Measurements from ENCODE around the gene MICALL2.

MICALL2 gene

DNA sequence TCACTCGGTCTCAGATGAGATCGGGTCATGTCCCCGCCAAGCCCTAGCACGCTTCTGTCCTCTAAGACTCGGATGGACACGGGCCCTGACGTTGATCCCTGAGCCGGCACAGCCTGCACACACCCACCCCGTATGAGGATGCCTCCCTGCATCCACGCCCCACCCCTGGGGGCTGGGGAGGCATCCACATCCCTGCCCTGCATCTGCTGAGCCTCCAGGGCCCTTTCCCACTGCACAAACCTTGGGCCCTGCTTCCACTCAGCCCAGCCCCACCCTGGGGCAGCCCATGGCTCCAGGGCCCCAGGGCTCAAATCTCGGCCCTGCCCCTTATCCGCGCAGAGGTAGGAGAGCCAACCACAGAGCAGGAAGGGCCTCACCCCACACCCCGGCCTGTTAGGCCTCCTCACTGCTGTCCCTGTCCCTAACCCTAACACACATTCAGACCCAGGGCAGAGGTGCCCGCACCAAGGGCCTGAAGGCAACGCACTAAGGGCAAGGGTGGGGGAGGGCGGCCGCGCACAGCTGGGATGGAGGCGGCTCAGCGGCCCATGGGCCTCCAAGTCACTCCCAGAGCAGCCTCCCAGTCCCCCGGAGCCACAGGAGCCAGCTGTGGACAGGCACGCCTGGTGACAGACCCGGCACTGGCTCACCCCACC is 9.5 kb upstream of the MICALL2 start:
- no peak for DNase-seq (ENCODE audit: low read depth)
- TF ChIP-seq, protein P1, sequence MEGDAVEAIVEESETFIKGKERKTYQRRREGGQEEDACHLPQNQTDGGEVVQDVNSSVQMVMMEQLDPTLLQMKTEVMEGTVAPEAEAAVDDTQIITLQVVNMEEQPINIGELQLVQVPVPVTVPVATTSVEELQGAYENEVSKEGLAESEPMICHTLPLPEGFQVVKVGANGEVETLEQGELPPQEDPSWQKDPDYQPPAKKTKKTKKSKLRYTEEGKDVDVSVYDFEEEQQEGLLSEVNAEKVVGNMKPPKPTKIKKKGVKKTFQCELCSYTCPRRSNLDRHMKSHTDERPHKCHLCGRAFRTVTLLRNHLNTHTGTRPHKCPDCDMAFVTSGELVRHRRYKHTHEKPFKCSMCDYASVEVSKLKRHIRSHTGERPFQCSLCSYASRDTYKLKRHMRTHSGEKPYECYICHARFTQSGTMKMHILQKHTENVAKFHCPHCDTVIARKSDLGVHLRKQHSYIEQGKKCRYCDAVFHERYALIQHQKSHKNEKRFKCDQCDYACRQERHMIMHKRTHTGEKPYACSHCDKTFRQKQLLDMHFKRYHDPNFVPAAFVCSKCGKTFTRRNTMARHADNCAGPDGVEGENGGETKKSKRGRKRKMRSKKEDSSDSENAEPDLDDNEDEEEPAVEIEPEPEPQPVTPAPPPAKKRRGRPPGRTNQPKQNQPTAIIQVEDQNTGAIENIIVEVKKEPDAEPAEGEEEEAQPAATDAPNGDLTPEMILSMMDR (IDR thresholded peaks at IDR 0.05; ENCODE audit: low read depth, low read length, missing control alignments) = no peak
- H3K4me3 ChIP-seq (ENCODE audit: low read depth, low read length) = no peak overlapping the region

DNA sequence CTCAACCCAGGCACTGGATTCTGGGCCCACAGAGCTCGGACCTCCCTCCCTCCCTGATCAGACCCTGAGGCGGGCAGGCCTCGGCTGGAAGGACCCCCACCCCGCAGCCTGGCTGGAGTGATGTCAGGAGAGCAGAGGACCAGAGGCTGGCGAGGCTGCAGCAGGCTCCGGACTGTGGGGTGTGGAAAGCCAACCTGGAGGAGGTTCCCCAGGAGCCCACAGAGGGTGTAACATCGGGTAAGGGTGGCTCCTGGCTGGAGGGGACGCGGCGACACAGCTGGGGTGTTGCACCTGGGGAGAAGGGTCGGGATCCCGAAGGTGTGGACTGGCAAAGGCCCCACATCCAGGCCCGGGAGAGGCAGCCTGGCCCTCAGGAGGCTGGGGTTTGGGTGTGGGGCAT is 8.9 kb upstream of the MICALL2 start:
- TF ChIP-seq, protein P1 (IDR thresholded peaks at IDR 0.05; ENCODE audit: low read depth, low read length, missing control alignments) = no peak
- no peak overlapping the region for H3K4me3 ChIP-seq (ENCODE audit: low read depth, low read length)
- DNase-seq (ENCODE audit: low read depth) = no peak

DNA sequence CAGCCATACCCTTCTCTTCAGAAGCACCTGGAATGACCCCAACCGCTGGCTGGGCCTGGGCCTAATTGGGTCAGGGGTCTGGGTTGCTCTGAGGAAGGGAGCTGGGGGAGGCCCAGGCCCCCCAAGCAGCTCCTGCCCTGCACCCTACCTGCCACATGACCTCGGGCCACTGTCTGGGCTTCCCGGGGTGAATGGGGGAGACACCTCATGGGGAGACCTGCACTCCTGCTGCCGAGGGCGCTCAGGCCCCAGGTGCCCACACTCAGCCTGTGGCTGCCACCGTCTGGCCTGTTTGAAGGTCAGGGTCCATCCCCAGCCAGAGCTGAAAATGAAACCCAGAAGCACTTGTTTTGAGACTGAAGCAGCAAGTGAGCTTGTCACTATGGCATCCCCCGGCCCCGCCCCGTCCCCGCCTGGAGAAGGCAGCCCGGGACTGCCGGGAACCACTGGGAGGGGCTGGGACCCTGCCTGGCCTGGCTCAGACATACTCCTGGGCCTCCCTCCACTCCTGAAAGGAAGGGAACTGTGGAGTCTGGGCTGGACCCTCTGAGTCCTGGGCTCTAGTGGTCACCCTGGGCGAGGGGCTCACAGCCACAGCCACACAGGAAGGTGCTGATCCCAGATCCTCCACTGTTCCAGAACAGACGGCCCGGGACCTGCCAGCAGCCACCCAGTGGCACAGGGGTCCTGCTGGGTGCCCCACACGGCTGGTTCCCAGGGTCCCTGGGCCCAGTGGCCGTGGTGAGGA is 7.4 kb upstream of the MICALL2 start:
- no peak for DNase-seq (ENCODE audit: low read depth)
- H3K4me3 ChIP-seq (ENCODE audit: low read depth, low read length) = no peak overlapping the region
- TF ChIP-seq, protein P1 (IDR thresholded peaks at IDR 0.05; ENCODE audit: low read depth, low read length, missing control alignments) = no peak

DNA sequence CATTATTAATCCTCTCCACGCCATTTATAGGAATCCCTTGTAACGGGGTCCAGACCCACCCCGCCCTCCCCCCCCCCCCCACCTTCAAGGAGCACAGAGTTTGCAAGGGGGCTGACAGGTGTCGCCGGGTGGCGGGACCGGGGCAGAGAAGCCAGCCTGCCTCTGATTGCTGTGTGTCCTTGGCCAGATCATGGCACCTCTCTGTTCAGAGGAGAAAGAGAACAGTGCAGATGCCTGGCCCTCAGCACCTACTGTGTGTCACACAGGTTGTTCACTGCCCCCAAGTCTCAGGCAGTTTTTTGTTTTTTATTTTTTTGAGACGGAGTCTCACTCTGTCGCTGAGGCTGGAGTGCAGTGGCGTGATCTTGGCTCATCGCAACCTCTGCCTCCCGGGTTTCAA is 5.4 kb upstream of the MICALL2 start:
- no peak overlapping the region for H3K4me3 ChIP-seq (ENCODE audit: low read depth, low read length)
- DNase-seq (ENCODE audit: low read depth) = no peak
- TF ChIP-seq, protein P1 (IDR thresholded peaks at IDR 0.05; ENCODE audit: low read depth, low read length, missing control alignments) = no peak

DNA sequence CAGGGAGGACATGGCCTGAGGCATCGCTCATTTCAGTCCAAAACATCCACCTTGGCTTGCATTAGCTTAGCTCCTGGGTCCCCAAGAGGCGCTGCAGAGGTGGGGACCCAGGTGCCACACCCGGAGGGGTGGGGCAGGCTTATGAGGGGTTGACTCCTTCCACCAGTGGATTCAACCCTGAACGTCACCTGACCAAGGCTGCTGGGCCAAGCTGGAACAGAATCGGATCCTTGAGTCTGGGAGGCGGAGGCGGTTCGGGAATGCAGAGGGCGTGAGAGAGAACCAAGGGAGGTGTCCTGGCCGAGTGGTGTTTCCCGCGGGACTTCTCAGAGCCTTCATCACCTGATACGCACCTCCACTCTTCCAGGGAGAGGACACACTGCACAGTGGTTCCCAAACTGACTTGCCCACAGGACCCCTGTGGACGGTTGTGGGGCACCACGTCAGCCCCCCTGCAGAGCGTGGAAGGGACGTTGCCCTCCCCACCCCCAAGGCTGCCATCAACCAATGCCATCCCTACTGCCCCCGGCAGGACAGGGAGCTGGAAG is 4.5 kb upstream of the MICALL2 start:
- no peak overlapping the region for H3K4me3 ChIP-seq (ENCODE audit: low read depth, low read length)
- DNase-seq (ENCODE audit: low read depth) = no peak
- TF ChIP-seq, protein P1 (IDR thresholded peaks at IDR 0.05; ENCODE audit: low read depth, low read length, missing control alignments) = no peak

DNA sequence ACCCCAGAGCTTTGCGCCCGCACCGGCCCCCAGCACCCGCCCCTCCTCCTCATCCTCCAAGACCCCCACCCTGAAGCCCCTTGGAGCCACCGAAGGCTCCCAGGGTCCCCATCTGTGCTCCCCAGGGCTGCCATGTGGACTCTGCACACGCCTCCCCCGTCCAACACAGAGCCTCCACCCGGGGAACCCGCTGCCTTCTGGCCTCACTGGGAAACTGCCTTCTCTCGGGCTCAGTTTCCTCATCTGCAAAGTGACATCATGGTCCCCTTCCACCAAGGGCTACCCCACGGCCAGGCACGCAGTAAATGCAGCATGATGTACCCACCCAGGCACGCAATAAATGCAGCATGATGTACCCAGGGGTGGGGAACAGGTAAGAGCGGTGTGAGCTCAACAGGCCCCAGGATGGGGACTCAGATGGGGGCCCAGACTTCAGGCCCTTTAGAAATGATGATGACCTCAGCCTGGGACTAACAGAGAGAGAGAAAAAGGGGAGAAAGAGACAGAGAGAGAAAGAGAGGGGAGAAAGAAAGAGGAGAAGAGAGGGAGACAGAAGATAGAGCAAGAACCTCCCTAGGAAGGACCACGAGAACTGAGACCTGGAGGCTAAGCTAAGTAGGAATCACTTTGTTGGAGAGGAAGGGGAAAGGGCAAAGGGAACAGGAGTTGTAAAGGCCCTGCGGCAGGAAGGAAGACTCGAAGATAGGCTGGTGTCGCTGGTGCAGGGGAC is 2.5 kb upstream of the MICALL2 start:
- no peak for DNase-seq (ENCODE audit: low read depth)
- TF ChIP-seq, protein P1 (IDR thresholded peaks at IDR 0.05; ENCODE audit: low read depth, low read length, missing control alignments) = no peak
- no peak overlapping the region for H3K4me3 ChIP-seq (ENCODE audit: low read depth, low read length)
